Panc1 (cell line): ENCODE data around the gene SLCO2B1.

Experiments used
- POLR2AphosphoS5 ChIP-seq: IDR thresholded peaks from 2 replicates; pipeline ENCODE4 v1.6.1; 2012; ENCODE audit warnings: mild to moderate bottlenecking, low read depth, low read length, moderate library complexity
- SIN3A ChIP-seq: IDR thresholded peaks from 2 replicates; pipeline ENCODE4 v1.6.1; 2012; ENCODE audit warnings: low read depth, mild to moderate bottlenecking, low read length, moderate library complexity, borderline replicate concordance; ENCODE audit not compliant: insufficient read depth
- TCF7L2 ChIP-seq: IDR thresholded peaks from 2 replicates; pipeline ENCODE4 v1.6.1; 2011; ENCODE audit warnings: mild to moderate bottlenecking, low read depth, low read length, inconsistent platforms
- TF ChIP-seq, protein P1 (sequence below): fragments of 450-650 bp; IDR thresholded peaks from 2 replicates; pipeline ENCODE4 v1.5.1; 2017; ENCODE audit warnings: mild to moderate bottlenecking
- TF ChIP-seq, protein P2 (sequence below), 2 experiments: IDR thresholded peaks; 2 replicates each; pipeline ENCODE4 v1.6.1; 2011 to 2012; ENCODE audit warnings: low read depth in 2 of 2, control low read depth in 1 of 2, low read length in 1 of 2, mild to moderate bottlenecking in 1 of 2, moderate library complexity in 1 of 2; ENCODE audit not compliant: insufficient read depth in 1 of 2

DNA sequence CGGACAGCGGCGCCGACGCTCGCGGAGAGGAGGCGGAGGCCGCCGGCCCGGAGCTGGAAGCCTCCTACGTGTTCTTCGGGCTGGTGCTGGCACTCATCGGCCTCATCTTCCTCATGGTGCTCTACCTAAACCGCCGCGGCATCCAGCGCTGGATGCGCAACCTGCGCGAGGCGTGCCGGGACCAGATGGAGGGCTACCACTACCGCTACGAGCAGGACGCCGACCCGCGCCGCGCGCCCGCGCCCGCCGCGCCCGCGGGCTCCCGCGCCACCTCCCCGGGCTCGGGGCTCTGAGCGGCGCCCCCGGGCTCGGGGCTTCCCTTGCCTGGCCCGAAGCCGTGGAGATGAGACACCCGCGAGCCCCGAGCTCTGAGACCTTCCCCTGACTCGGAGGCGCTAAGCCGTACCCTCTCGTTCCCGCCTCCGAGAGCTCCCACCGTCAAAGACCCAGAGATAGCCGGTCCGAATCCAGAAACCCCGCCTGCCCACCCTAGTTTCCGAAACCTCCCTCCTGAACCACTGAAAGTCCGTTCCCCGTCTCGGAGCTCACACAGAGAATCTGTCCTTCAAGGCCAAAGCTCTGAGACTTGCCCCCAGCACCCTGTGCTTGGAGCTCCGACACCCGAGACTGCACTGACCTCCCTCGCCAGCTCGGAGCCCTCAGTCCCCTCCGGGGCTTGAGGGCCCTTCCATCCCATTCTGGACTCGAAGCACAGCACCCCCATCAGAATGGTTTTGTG lies 91.2 kb downstream of the SLCO2B1 start:
- TF ChIP-seq, protein P1, sequence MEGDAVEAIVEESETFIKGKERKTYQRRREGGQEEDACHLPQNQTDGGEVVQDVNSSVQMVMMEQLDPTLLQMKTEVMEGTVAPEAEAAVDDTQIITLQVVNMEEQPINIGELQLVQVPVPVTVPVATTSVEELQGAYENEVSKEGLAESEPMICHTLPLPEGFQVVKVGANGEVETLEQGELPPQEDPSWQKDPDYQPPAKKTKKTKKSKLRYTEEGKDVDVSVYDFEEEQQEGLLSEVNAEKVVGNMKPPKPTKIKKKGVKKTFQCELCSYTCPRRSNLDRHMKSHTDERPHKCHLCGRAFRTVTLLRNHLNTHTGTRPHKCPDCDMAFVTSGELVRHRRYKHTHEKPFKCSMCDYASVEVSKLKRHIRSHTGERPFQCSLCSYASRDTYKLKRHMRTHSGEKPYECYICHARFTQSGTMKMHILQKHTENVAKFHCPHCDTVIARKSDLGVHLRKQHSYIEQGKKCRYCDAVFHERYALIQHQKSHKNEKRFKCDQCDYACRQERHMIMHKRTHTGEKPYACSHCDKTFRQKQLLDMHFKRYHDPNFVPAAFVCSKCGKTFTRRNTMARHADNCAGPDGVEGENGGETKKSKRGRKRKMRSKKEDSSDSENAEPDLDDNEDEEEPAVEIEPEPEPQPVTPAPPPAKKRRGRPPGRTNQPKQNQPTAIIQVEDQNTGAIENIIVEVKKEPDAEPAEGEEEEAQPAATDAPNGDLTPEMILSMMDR = no peak; the same call in none of the 2 replicates
- TF ChIP-seq SIN3A (no peak), POLR2AphosphoS5 (no peak), TCF7L2 (no peak)
- TF ChIP-seq, protein P2, sequence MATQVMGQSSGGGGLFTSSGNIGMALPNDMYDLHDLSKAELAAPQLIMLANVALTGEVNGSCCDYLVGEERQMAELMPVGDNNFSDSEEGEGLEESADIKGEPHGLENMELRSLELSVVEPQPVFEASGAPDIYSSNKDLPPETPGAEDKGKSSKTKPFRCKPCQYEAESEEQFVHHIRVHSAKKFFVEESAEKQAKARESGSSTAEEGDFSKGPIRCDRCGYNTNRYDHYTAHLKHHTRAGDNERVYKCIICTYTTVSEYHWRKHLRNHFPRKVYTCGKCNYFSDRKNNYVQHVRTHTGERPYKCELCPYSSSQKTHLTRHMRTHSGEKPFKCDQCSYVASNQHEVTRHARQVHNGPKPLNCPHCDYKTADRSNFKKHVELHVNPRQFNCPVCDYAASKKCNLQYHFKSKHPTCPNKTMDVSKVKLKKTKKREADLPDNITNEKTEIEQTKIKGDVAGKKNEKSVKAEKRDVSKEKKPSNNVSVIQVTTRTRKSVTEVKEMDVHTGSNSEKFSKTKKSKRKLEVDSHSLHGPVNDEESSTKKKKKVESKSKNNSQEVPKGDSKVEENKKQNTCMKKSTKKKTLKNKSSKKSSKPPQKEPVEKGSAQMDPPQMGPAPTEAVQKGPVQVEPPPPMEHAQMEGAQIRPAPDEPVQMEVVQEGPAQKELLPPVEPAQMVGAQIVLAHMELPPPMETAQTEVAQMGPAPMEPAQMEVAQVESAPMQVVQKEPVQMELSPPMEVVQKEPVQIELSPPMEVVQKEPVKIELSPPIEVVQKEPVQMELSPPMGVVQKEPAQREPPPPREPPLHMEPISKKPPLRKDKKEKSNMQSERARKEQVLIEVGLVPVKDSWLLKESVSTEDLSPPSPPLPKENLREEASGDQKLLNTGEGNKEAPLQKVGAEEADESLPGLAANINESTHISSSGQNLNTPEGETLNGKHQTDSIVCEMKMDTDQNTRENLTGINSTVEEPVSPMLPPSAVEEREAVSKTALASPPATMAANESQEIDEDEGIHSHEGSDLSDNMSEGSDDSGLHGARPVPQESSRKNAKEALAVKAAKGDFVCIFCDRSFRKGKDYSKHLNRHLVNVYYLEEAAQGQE (IDR thresholded peaks at IDR 0.05; ENCODE audit: insufficient read depth in 1 of 2, low read depth in 2 of 2, low read length in 1 of 2) = no peak
